IMR-90 (cell line): ENCODE results near the gene EML4. TPM values are rescaled to one million over a fixed set of nuclear protein-coding genes. Genes with fewer than 3 reads are reported as not detected.

Experiments
- ATAC-seq: fragments of 200-7000 bp; cut with Tn5 transposase; 2 replicates; pipeline ENCODE4 v1.9.1; 2020; ENCODE audit warnings: low read depth, mild to moderate bottlenecking, moderate library complexity
- BruUV-seq: library from RNA; stranded (reverse); fragments of 400-500 nt; replicated peaks from 2 replicates; lab custom pipeline; 2021; lab: Mats Ljungman, UMichigan
- CTCF ChIA-PET: fragments of 300-600 bp; formaldehyde crosslinking; extraction: SDS; loops from one replicate; lab custom pipeline; 2021; ENCODE audit warnings: antibody characterized with exemption; lab: Yijun Ruan, JAX
- POLR2A ChIA-PET: fragments of 300-600 bp; sonication (Branson Sonifier 250); formaldehyde crosslinking; loops from one replicate; lab custom pipeline; 2022; ENCODE audit warnings: antibody characterized with exemption; ENCODE audit not compliant: unreplicated experiment; lab: Charles Lee
- DNase-seq: peaks from one replicate; pipeline ENCODE4 v3.0.0; 2013
- H2AFZ ChIP-seq: replicated peaks from 2 replicates; pipeline ENCODE3; 2013; ENCODE audit warnings: low read length, mild to moderate bottlenecking; ENCODE audit not compliant: poor library complexity
- H2AK5ac ChIP-seq: 2 replicates; pipeline ENCODE4 v1.6.1; 2013; ENCODE audit warnings: low read depth, low read length, inconsistent platforms
- H2AK9ac ChIP-seq: replicated peaks from 2 replicates; pipeline ENCODE3; 2013; ENCODE audit warnings: mild to moderate bottlenecking, low read depth, low read length, moderate library complexity; ENCODE audit not compliant: poor library complexity
- H2BK120ac ChIP-seq: 2 replicates; pipeline ENCODE4 v1.6.1; 2013; ENCODE audit warnings: low read depth, low read length, inconsistent platforms
- H2BK15ac ChIP-seq: 3 replicates; pipeline ENCODE4 v1.6.1; 2013; ENCODE audit warnings: low read depth, low read length, inconsistent platforms
- H2BK20ac ChIP-seq: 2 replicates; pipeline ENCODE4 v1.6.1; 2013; ENCODE audit warnings: low read depth, mild to moderate bottlenecking, inconsistent platforms, low read length, moderate library complexity
- H2BK5ac ChIP-seq: 2 replicates; pipeline ENCODE4 v1.6.1; 2013; ENCODE audit warnings: mild to moderate bottlenecking, low read depth, low read length, inconsistent platforms; ENCODE audit not compliant: poor library complexity, severe bottlenecking
- H3K14ac ChIP-seq: replicated peaks from 2 replicates; pipeline ENCODE4 v1.6.1; 2013; ENCODE audit warnings: low read depth, low read length, inconsistent platforms
- H3K18ac ChIP-seq: 2 replicates; pipeline ENCODE4 v1.6.1; 2013; ENCODE audit warnings: low read depth, low read length, control low read depth
- H3K23ac ChIP-seq: 2 replicates; pipeline ENCODE4 v1.6.1; 2013; ENCODE audit warnings: low read depth, low read length, inconsistent platforms
- H3K27ac ChIP-seq: 2 replicates; pipeline ENCODE4 v1.5.1; 2013; ENCODE audit warnings: mild to moderate bottlenecking, control low read depth, low read length; ENCODE audit not compliant: insufficient read depth
- H3K27me3 ChIP-seq: 2 replicates; pipeline ENCODE4 v1.6.1; 2013; ENCODE audit warnings: low read length; ENCODE audit not compliant: control insufficient read depth, insufficient read depth
- H3K36me3 ChIP-seq: 2 replicates; pipeline ENCODE4 v1.6.1; 2013; ENCODE audit warnings: low read length, mixed read lengths; ENCODE audit not compliant: control insufficient read depth, insufficient read depth
- H3K4ac ChIP-seq: 2 replicates; pipeline ENCODE4 v1.6.1; 2013; ENCODE audit warnings: low read depth, low read length, inconsistent platforms
- H3K4me1 ChIP-seq: 2 replicates; pipeline ENCODE4 v1.6.1; 2013; ENCODE audit warnings: low read length, mixed read lengths; ENCODE audit not compliant: control insufficient read depth, insufficient read depth
- H3K4me2 ChIP-seq: 2 replicates; pipeline ENCODE4 v1.6.1; 2013; ENCODE audit warnings: low read depth, mild to moderate bottlenecking, control low read depth, low read length, moderate library complexity
- H3K4me3 ChIP-seq: 2 replicates; pipeline ENCODE4 v1.5.1; 2013; ENCODE audit warnings: low read depth, mild to moderate bottlenecking, control low read depth, low read length, moderate library complexity; ENCODE audit not compliant: insufficient read depth
- H3K56ac ChIP-seq: 2 replicates; pipeline ENCODE4 v1.6.1; 2013; ENCODE audit warnings: low read length, inconsistent platforms; ENCODE audit not compliant: insufficient read depth; ENCODE audit errors: extremely low read depth
- H3K79me1 ChIP-seq, 2 experiments: 2 replicates each; pipeline ENCODE4 v1.6.1; 2013; ENCODE audit warnings: low read length in 2 of 2, inconsistent platforms in 1 of 2, low read depth in 1 of 2
- H3K9ac ChIP-seq: 2 replicates; pipeline ENCODE4 v1.6.1; 2013; ENCODE audit warnings: low read depth, low read length, control low read depth
- H3K9me1 ChIP-seq: 2 replicates; pipeline ENCODE4 v1.6.1; 2013; ENCODE audit warnings: low read length, inconsistent platforms; ENCODE audit not compliant: insufficient read depth
- H3K9me3 ChIP-seq: 2 replicates; pipeline ENCODE4 v1.6.1; 2013; ENCODE audit warnings: low read length; ENCODE audit not compliant: control insufficient read depth, insufficient read depth
- H4K20me1 ChIP-seq: 2 replicates; pipeline ENCODE4 v1.6.1; 2013; ENCODE audit warnings: low read length, inconsistent platforms; ENCODE audit not compliant: insufficient read depth
- H4K5ac ChIP-seq: 2 replicates; pipeline ENCODE4 v1.6.1; 2013; ENCODE audit warnings: mild to moderate bottlenecking, low read depth, low read length, control low read depth
- H4K8ac ChIP-seq, 2 experiments: 2 replicates each; pipeline ENCODE4 v1.6.1; 2013; ENCODE audit warnings: low read depth in 2 of 2, low read length in 2 of 2, control low read depth in 1 of 2, inconsistent platforms in 1 of 2
- H4K91ac ChIP-seq: 2 replicates; pipeline ENCODE4 v1.6.1; 2013; ENCODE audit warnings: low read depth, low read length, inconsistent platforms; ENCODE audit not compliant: insufficient read depth
- CHD1 ChIP-seq: IDR thresholded peaks from 2 replicates; pipeline ENCODE4 v1.6.1; 2012; ENCODE audit warnings: low read depth, low read length, improper control_type of control experiment
- MAFK ChIP-seq: IDR thresholded peaks from 2 replicates; pipeline ENCODE4 v1.6.1; 2012; ENCODE audit warnings: low read depth, low read length, improper control_type of control experiment
- MAZ ChIP-seq: IDR thresholded peaks from 2 replicates; pipeline ENCODE4 v1.6.1; 2012; ENCODE audit warnings: low read depth, mild to moderate bottlenecking, low read length, improper control_type of control experiment, moderate library complexity, borderline replicate concordance
- WGBS, 2 experiments: methylation state at CpG; one replicate each; pipeline versions ENCODE4 v1.1.5 to v1.1.7; 2013; ENCODE audit warnings: missing lambda C conversion rate in 2 of 2; ENCODE audit not compliant: insufficient read length in 1 of 2; ENCODE audit errors: extremely low coverage in 2 of 2; 5-methylcytosine and 5-hydroxymethylcytosine counted together
- dilution Hi-C: fragments of 300-500 bp; cut with HindIII; formaldehyde crosslinking; loops from one replicate; pipeline ENCODE4 v1.14.3; 2018; ENCODE audit warnings: low sequenced_read_pairs; ENCODE audit not compliant: unreplicated experiment
- in situ Hi-C: fragments of 300-500 bp; cut with MboI; formaldehyde crosslinking; loops from 3 replicates; pipeline ENCODE4 v1.14.3; 2019; ENCODE audit warnings: low sequenced_read_pairs, inconsistent platforms, mixed read lengths
- intact Hi-C: fragments of 100-400 bp; cut with micrococcal nuclease; formaldehyde crosslinking; loops from 2 replicates; pipeline ENCODE4 v1.10.0; 2022
- polyA plus RNA-seq, 3 experiments: library from polyadenylated mRNA; depleted of rRNA; stranded (reverse); fragments of >200 nt; gene quantifications; 2 replicates each; pipeline ENCODE4 v1.2.3, GENCODE V29; 2012; ENCODE audit warnings: low replicate concordance in 1 of 3
- total RNA-seq: library from RNA; depleted of rRNA; stranded (reverse); fragments of >200 nt; gene quantifications from 2 replicates; pipeline ENCODE4 v1.2.3, GENCODE V29; 2012
- TF ChIP-seq, protein P1 (sequence below): fragments of 150-350 bp; IDR thresholded peaks from 2 replicates; pipeline ENCODE4 v1.6.1; 2017; ENCODE audit warnings: mild to moderate bottlenecking, antibody characterized with exemption, low read length, low read depth

EML4 gene
- total and polyA plus RNA-seq, 2 of the 4 experiments (the other 2 are of a cell fraction) = 29.7 to 73.7 TPM

DNA sequence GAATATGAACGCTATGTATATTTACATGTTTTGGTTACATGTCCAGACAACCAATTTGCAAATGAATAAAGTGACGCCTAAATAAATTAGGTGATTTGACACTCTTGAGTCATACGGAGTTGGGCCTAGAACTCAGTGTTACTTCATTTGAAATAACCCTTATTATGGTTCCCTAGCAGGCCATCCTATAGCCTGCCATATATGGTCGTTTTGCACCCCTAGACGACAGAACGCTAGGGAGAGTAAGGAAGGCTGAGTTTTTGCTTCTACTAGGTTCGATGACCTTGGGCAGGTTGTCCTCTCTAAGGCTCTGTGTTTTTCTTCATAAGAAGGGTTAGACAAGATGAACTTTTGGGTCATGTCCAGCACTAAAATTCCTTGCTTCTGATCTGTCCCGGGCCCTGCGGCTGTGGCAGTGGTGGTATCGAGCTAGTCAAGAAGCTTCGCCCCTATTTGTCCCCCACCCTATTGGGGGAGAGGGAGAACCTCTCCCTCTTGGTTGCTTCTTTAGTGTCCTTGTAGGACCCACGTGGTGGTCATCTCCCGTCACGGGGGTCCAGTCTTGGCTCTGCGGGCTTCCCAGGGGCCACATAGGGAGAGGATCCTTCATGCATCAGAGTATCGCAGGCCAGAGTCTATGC is 574 bp upstream of the EML4 start (continued):
- TF ChIP-seq MAZ = no peak

DNA sequence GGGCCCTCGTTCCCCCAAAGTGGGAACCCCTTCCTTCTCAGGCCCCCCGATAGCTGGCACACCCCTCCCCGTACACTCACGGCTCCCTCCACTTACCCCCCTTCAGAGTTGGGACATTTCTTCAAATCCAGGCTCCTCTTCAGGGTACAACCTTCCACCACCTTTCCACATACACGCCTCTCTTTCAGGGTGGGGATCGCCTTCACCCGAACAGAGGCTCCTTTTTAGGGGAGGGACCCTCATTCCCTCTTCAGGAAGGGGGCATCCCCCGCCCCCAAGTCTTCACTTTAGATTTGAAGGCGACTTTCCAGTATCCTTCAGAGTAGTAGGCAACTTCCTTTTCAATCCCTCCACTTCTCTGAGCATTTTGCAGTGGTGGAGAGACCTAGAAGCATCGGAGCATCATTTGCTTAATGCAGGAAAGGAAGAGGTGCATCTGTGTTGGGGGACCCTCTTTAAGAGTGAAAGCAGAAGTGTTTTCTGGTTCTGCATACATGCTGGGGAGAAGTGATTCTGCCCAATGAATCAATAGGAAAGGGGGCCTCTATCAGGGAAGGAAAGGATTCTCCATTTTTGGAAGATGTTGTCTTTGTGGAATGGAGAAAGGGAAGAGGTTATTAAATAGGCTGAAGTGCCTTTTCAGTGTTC is 845 bp downstream of the EML4 start:
- H2AK5ac ChIP-seq = peak overlapping the region; percentile 91
- POLR2A ChIA-PET = no interaction called here
- ATAC-seq (peak; percentile 1; the same call in 1 of the 2 replicates), DNase-seq (peak; percentile 15)
- H2BK20ac ChIP-seq = no peak overlapping the region
- H3K9ac ChIP-seq = peak overlapping the region; percentile 78
- peak overlapping the region; percentile 11 for H3K18ac ChIP-seq
- peak overlapping the region; percentile 3 to 44; a peak in 2 of 4 replicates for H4K8ac ChIP-seq
- peak overlapping the region; percentile 92 for H3K4me3 ChIP-seq
- no peaks in the 10 kb centered on the region; the same call in 1 of the 2 replicates for H3K36me3 ChIP-seq
- H2BK5ac ChIP-seq = peak overlapping the region; percentile 82
- 0% methylated on average over 1 of the region's 10 CpGs; no CpG with 5 or more reads in 1 of the 2 experiments for WGBS, 2 experiments
- peaks cover 7% of the 10 kb centered on the region; the same call in 1 of the 2 replicates for H3K9me1 ChIP-seq
- peak overlapping the region; percentile 85 for H3K27ac ChIP-seq
- no TSS peak for BruUV-seq
- CTCF ChIA-PET = interaction anchor here (1.0 kb wide), 1 partner anchor 74 kb away, joined by 3 read pairs; no protein-coding TSS in a partner anchor
- peak overlapping the region; percentile 35 for H2BK120ac ChIP-seq
- dilution Hi-C loops (no loop called here), in situ Hi-C loops (no loop called here), intact Hi-C loops (loop anchor here (1.0 to 5.0 kb wide), 4 partner anchors 27 to 77 kb away; no protein-coding TSS in a partner anchor)
- H3K14ac ChIP-seq = peak overlapping the region; percentile 80
- peaks cover 11% of the 10 kb centered on the region for H3K4me1 ChIP-seq
- peak overlapping the region; percentile 90 for H3K4me2 ChIP-seq
- TF ChIP-seq MAFK (no peak), CHD1 (0 out of 2 replicates have a peak, but pooled peaks have one; percentile 63)
- TF ChIP-seq, protein P1, sequence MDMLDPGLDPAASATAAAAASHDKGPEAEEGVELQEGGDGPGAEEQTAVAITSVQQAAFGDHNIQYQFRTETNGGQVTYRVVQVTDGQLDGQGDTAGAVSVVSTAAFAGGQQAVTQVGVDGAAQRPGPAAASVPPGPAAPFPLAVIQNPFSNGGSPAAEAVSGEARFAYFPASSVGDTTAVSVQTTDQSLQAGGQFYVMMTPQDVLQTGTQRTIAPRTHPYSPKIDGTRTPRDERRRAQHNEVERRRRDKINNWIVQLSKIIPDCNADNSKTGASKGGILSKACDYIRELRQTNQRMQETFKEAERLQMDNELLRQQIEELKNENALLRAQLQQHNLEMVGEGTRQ = no peak
- H2BK15ac ChIP-seq = no peak overlapping the region
- peaks cover 24% of the 10 kb centered on the region for H4K20me1 ChIP-seq
- peak overlapping the region; percentile 32 for H3K23ac ChIP-seq
- H3K4ac ChIP-seq = peak overlapping the region; percentile 86
- peak overlapping the region; percentile 98 for H2AFZ ChIP-seq
- H2AK9ac ChIP-seq = peak overlapping the region; percentile 98
- H3K56ac ChIP-seq = peak overlapping the region; percentile 84; the same call in 1 of the 2 replicates
- H4K5ac ChIP-seq = peak overlapping the region; percentile 9; the same call in 1 of the 2 replicates
- no peaks in the 10 kb centered on the region for H3K27me3 ChIP-seq
- H3K79me1 ChIP-seq = peaks cover 16 to 33% of the 10 kb centered on the region in 2 experiments; a peak in 3 of 4 replicates
- H3K9me3 ChIP-seq = no peaks in the 10 kb centered on the region
- H4K91ac ChIP-seq = peak overlapping the region; percentile 66
